Stimulated activated naive CD8-positive, alpha-beta T cell treated with anti-CD3 and anti-CD28 coated beads, Interleukin-15, Interleukin-2, amounts not matched to agents 100 ng/mL and 50 ng/mL, for 24 hours (primary cell): ENCODE results near the gene YWHAH.
"Not testable (repeated sequence)": the region's sequence is repeated elsewhere in the genome, so short reads cannot be mapped to it uniquely, and the experiment has no call there.

Experiments
- H3K27ac Mint-ChIP-seq: one replicate; pipeline ENCODE4 v1.8.0; 2021; ENCODE audit warnings: mild to moderate bottlenecking, mixed read lengths
- H3K27me3 Mint-ChIP-seq: one replicate; pipeline ENCODE4 v1.8.0; 2021; ENCODE audit warnings: mixed read lengths
- H3K36me3 Mint-ChIP-seq: one replicate; pipeline ENCODE4 v1.8.0; 2021; ENCODE audit warnings: low read depth, mixed read lengths
- H3K4me1 Mint-ChIP-seq: one replicate; pipeline ENCODE4 v1.8.0; 2021; ENCODE audit warnings: low read depth, mixed read lengths
- H3K4me3 Mint-ChIP-seq: one replicate; pipeline ENCODE4 v1.8.0; 2021; ENCODE audit warnings: mild to moderate bottlenecking, mixed read lengths
- H3K9me3 Mint-ChIP-seq: one replicate; pipeline ENCODE4 v1.8.0; 2021; ENCODE audit warnings: mixed read lengths

YWHAH gene

GRCh38 chr22:31972180-31972579, 27.8 kb downstream of the YWHAH start:
- H3K9me3 Mint-ChIP-seq = no peaks in the 10 kb centered on the region
- no peaks in the 10 kb centered on the region for H3K36me3 Mint-ChIP-seq
- H3K27ac Mint-ChIP-seq = no peak overlapping the region
- H3K27me3 Mint-ChIP-seq = no peaks in the 10 kb centered on the region
- peaks cover 15% of the 10 kb centered on the region for H3K4me1 Mint-ChIP-seq
- H3K4me3 Mint-ChIP-seq = no peak overlapping the region

GRCh38 chr22:31973739-31974138, 29.4 kb downstream of the YWHAH start:
- Mint-ChIP-seq H3K4me1 (peaks cover 15% of the 10 kb centered on the region), H3K9me3 (no peaks in the 10 kb centered on the region), H3K27me3 (no peaks in the 10 kb centered on the region), H3K27ac (no peak overlapping the region), H3K36me3 (no peaks in the 10 kb centered on the region), H3K4me3 (no peak overlapping the region)

- Mint-ChIP-seq H3K27ac (no peak overlapping the region), H3K27me3 (no peaks in the 10 kb centered on the region), H3K4me3 (no peak overlapping the region), H3K36me3 (no peaks in the 10 kb centered on the region), H3K4me1 (no peaks in the 10 kb centered on the region), H3K9me3 (no peaks in the 10 kb centered on the region)
Measured at GRCh38 chr22:31977141-31977841, 33.0 kb downstream of the YWHAH start.

- Mint-ChIP-seq H3K9me3 (no peaks in the 10 kb centered on the region), H3K36me3 (no peaks in the 10 kb centered on the region), H3K4me1 (no peaks in the 10 kb centered on the region), H3K27ac (no peak overlapping the region), H3K4me3 (no peak overlapping the region), H3K27me3 (no peaks in the 10 kb centered on the region)
Measured at GRCh38 chr22:31977939-31978338, 33.6 kb downstream of the YWHAH start.

- no peak overlapping the region for H3K4me3 Mint-ChIP-seq
- no peaks in the 10 kb centered on the region for H3K36me3 Mint-ChIP-seq
- H3K27ac Mint-ChIP-seq = no peak overlapping the region
- H3K27me3 Mint-ChIP-seq = no peaks in the 10 kb centered on the region
- no peaks in the 10 kb centered on the region for H3K4me1 Mint-ChIP-seq
- no peaks in the 10 kb centered on the region for H3K9me3 Mint-ChIP-seq
Measured at GRCh38 chr22:31980628-31981027, 36.3 kb downstream of the YWHAH start.

GRCh38 chr22:31981976-31982375, 37.6 kb downstream of the YWHAH start:
- not testable (repeated sequence) for H3K9me3 Mint-ChIP-seq, H3K27me3 Mint-ChIP-seq, H3K27ac Mint-ChIP-seq, H3K4me3 Mint-ChIP-seq, H3K4me1 Mint-ChIP-seq, H3K36me3 Mint-ChIP-seq

GRCh38 chr22:31983911-31984656, 39.7 kb downstream of the YWHAH start:
- H3K36me3 Mint-ChIP-seq = no peaks in the 10 kb centered on the region
- H3K4me3 Mint-ChIP-seq = no peak overlapping the region
- peaks cover 11% of the 10 kb centered on the region for H3K27me3 Mint-ChIP-seq
- H3K9me3 Mint-ChIP-seq = no peaks in the 10 kb centered on the region
- H3K27ac Mint-ChIP-seq = no peak overlapping the region
- H3K4me1 Mint-ChIP-seq = no peaks in the 10 kb centered on the region

- H3K9me3 Mint-ChIP-seq = no peaks in the 10 kb centered on the region
- H3K27ac Mint-ChIP-seq = no peak overlapping the region
- H3K36me3 Mint-ChIP-seq = no peaks in the 10 kb centered on the region
- no peak overlapping the region for H3K4me3 Mint-ChIP-seq
- no peaks in the 10 kb centered on the region for H3K4me1 Mint-ChIP-seq
- H3K27me3 Mint-ChIP-seq = peaks cover 12% of the 10 kb centered on the region
Measured at GRCh38 chr22:31987218-31987617, 42.9 kb downstream of the YWHAH start.

GRCh38 chr22:31991102-31991839, 46.9 kb downstream of the YWHAH start:
- Mint-ChIP-seq H3K36me3 (no peaks in the 10 kb centered on the region), H3K4me1 (no peaks in the 10 kb centered on the region), H3K27me3 (peaks cover 12% of the 10 kb centered on the region), H3K9me3 (no peaks in the 10 kb centered on the region), H3K4me3 (no peak overlapping the region), H3K27ac (no peak overlapping the region)

- no peak overlapping the region for H3K27ac Mint-ChIP-seq
- H3K27me3 Mint-ChIP-seq = peaks cover 10% of the 10 kb centered on the region
- no peaks in the 10 kb centered on the region for H3K9me3 Mint-ChIP-seq
- H3K4me1 Mint-ChIP-seq = no peaks in the 10 kb centered on the region
- H3K4me3 Mint-ChIP-seq = no peak overlapping the region
- H3K36me3 Mint-ChIP-seq = no peaks in the 10 kb centered on the region
Measured at GRCh38 chr22:31995046-31995445, 50.7 kb downstream of the YWHAH start.

GRCh38 chr22:31995807-31996206, 51.5 kb downstream of the YWHAH start:
- no peaks in the 10 kb centered on the region for H3K9me3 Mint-ChIP-seq
- peaks cover 10% of the 10 kb centered on the region for H3K27me3 Mint-ChIP-seq
- no peaks in the 10 kb centered on the region for H3K4me1 Mint-ChIP-seq
- no peak overlapping the region for H3K27ac Mint-ChIP-seq
- no peak overlapping the region for H3K4me3 Mint-ChIP-seq
- no peaks in the 10 kb centered on the region for H3K36me3 Mint-ChIP-seq

GRCh38 chr22:31998784-31999385, 54.5 kb downstream of the YWHAH start:
- Mint-ChIP-seq H3K27me3 (peaks cover 10% of the 10 kb centered on the region), H3K9me3 (no peaks in the 10 kb centered on the region), H3K4me3 (no peak overlapping the region), H3K27ac (no peak overlapping the region), H3K4me1 (no peaks in the 10 kb centered on the region), H3K36me3 (no peaks in the 10 kb centered on the region)

- H3K27me3 Mint-ChIP-seq = peaks cover 11% of the 10 kb centered on the region
- H3K4me3 Mint-ChIP-seq = no peak overlapping the region
- H3K27ac Mint-ChIP-seq = no peak overlapping the region
- H3K36me3 Mint-ChIP-seq = no peaks in the 10 kb centered on the region
- no peaks in the 10 kb centered on the region for H3K9me3 Mint-ChIP-seq
- no peaks in the 10 kb centered on the region for H3K4me1 Mint-ChIP-seq
Measured at GRCh38 chr22:32000181-32000580, 55.8 kb downstream of the YWHAH start.

- H3K27ac Mint-ChIP-seq = no peak overlapping the region
- no peaks in the 10 kb centered on the region for H3K4me1 Mint-ChIP-seq
- peaks cover 5% of the 10 kb centered on the region for H3K9me3 Mint-ChIP-seq
- H3K27me3 Mint-ChIP-seq = peaks cover 4% of the 10 kb centered on the region
- no peaks in the 10 kb centered on the region for H3K36me3 Mint-ChIP-seq
- no peak overlapping the region for H3K4me3 Mint-ChIP-seq
Measured at GRCh38 chr22:32005453-32005852, 61.1 kb downstream of the YWHAH start.
